PC-9 (cell line): ENCODE measurements around the gene RXFP2. TPM values are rescaled to one million over a fixed set of nuclear protein-coding genes. Genes with fewer than 3 reads are reported as not detected.

Experiments used
- BruUV-seq: library from RNA; stranded (reverse); fragments of 400-500 nt; replicated peaks from 2 replicates; lab custom pipeline; 2021; lab: Mats Ljungman, UMichigan
- CTCF ChIA-PET: fragments of 300-600 bp; sonication (Branson Sonifier 250); formaldehyde crosslinking; loops from one replicate; lab custom pipeline; 2022; ENCODE audit warnings: antibody characterized with exemption; lab: Charles Lee
- POLR2A ChIA-PET: fragments of 300-600 bp; sonication (Branson Sonifier 250); formaldehyde crosslinking; loops from one replicate; lab custom pipeline; 2022; ENCODE audit warnings: antibody characterized with exemption; ENCODE audit not compliant: unreplicated experiment; lab: Charles Lee
- DNase-seq, 2 experiments: peaks; one replicate each; pipeline versions ENCODE4 v3.0.0 to v3.0.0-alpha.2; 2015 to 2022; ENCODE audit warnings: mixed read lengths in 1 of 2
- H2AFZ ChIP-seq: fragments of 200-600 bp; sonication (generic); 2 replicates; pipeline ENCODE4 v1.8.1; 2017; ENCODE audit warnings: antibody characterized with exemption
- H3F3A ChIP-seq: fragments of 200-600 bp; sonication (generic); 2 replicates; pipeline ENCODE4 v1.8.1; 2017; ENCODE audit warnings: antibody characterized with exemption, mild to moderate bottlenecking, low read depth; ENCODE audit not compliant: insufficient read depth
- H3K27ac ChIP-seq: fragments of 200-600 bp; sonication (generic); 2 replicates; pipeline ENCODE4 v1.6.1; 2016; ENCODE audit warnings: mixed run types
- H3K27me3 ChIP-seq: fragments of 200-600 bp; sonication (generic); 2 replicates; pipeline ENCODE4 v1.6.1; 2016; ENCODE audit warnings: low read depth, mixed run types; ENCODE audit not compliant: insufficient read depth
- H3K36me3 ChIP-seq: fragments of 200-600 bp; sonication (generic); 2 replicates; pipeline ENCODE4 v1.6.1; 2016; ENCODE audit warnings: low read depth, mixed run types
- H3K4me1 ChIP-seq: fragments of 200-600 bp; sonication (generic); replicated peaks from 2 replicates; pipeline ENCODE4 v1.6.1; 2016; ENCODE audit warnings: mixed run types; ENCODE audit not compliant: insufficient read depth
- H3K4me2 ChIP-seq: fragments of 200-600 bp; sonication (generic); 2 replicates; pipeline ENCODE4 v1.6.1; 2017; ENCODE audit warnings: mixed run types
- H3K4me3 ChIP-seq: fragments of 200-600 bp; sonication (generic); 2 replicates; pipeline ENCODE4 v1.6.1; 2016; ENCODE audit warnings: mixed run types
- H3K79me2 ChIP-seq: fragments of 200-600 bp; sonication (generic); 2 replicates; pipeline ENCODE4 v1.6.1; 2017; ENCODE audit warnings: low read depth, mixed run types
- H3K9me2 ChIP-seq: fragments of 200-600 bp; sonication (generic); 2 replicates; pipeline ENCODE4 v1.8.1; 2017; ENCODE audit warnings: mild to moderate bottlenecking; ENCODE audit not compliant: insufficient read depth
- H3K9me3 ChIP-seq: fragments of 200-600 bp; sonication (generic); 2 replicates; pipeline ENCODE4 v1.8.1; 2016; ENCODE audit warnings: low read depth; ENCODE audit not compliant: insufficient read depth
- H4K20me1 ChIP-seq: fragments of 200-600 bp; sonication (generic); 2 replicates; pipeline ENCODE4 v1.8.1; 2017; ENCODE audit not compliant: insufficient read depth
- CTCF ChIP-seq: fragments of 200-600 bp; sonication (generic); conservative IDR thresholded peaks from 2 replicates; pipeline ENCODE4 v1.6.1; 2017; ENCODE audit warnings: mixed run types, antibody characterized with exemption, mild to moderate bottlenecking, moderate library complexity
- EZH2 ChIP-seq: fragments of 200-600 bp; sonication (generic); IDR thresholded peaks from 2 replicates; pipeline ENCODE4 v1.8.0; 2017; ENCODE audit warnings: antibody characterized with exemption, low read depth
- intact Hi-C: fragments of 100-400 bp; cut with micrococcal nuclease; formaldehyde crosslinking; loops from one replicate; pipeline ENCODE4 v1.10.0; 2022; ENCODE audit not compliant: unreplicated experiment
- total RNA-seq: library from RNA; stranded (reverse); gene quantifications from 2 replicates; pipeline ENCODE4 v1.2.3, GENCODE V29; 2021

The RXFP2 gene
- total RNA-seq, 1 experiment from 2014 or later, result not detected

DNA sequence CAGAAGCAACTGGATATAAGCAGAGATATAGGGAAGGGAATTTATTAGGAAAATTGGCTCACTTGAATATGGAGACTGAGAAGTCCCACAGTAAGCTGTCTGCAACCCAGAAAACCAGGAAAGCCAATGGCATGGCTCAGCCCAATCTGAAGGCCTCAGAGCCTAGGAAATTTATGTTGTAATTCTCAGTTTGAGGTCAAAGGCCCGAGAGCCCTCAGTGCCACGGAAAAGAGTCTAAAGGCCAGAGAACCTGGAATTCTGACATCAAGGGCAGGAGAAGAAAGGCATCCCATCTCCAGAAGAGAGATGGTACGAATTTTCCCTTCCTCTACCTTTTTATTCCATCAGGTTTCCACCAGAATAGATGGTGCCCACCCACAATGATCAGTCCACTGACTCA, 20.1 kb upstream of the RXFP2 start:
- Histone ChIP-seq H2AFZ (no peak overlapping the region), H3K9me3 (no peaks in the 10 kb centered on the region), H3K36me3 (no peaks in the 10 kb centered on the region), H3K27ac (no peak overlapping the region), H3K9me2 (no peaks in the 10 kb centered on the region), H3K4me3 (no peak overlapping the region), H3F3A (no peaks in the 10 kb centered on the region), H3K79me2 (no peaks in the 10 kb centered on the region), H3K27me3 (peaks cover 18% of the 10 kb centered on the region), H3K4me2 (no peak overlapping the region), H3K4me1 (no peaks in the 10 kb centered on the region), H4K20me1 (no peaks in the 10 kb centered on the region)
- BruUV-seq, result no TSS peak
- intact Hi-C loops, result no loop called here
- POLR2A ChIA-PET, result no interaction called here
- CTCF ChIA-PET, result no interaction called here
- TF ChIP-seq CTCF (no peak), EZH2 (no peak)
- no peak for DNase-seq

GRCh38 chr13:31722673-31723072, 16.7 kb upstream of the RXFP2 start:
- no peaks in the 10 kb centered on the region for H3K79me2 ChIP-seq
- BruUV-seq, result no TSS peak
- H3K9me3 ChIP-seq, result no peaks in the 10 kb centered on the region
- no peak for DNase-seq
- H3K4me1 ChIP-seq, result no peaks in the 10 kb centered on the region
- no peaks in the 10 kb centered on the region for H3K9me2 ChIP-seq
- H4K20me1 ChIP-seq, result no peaks in the 10 kb centered on the region
- no peak overlapping the region for H3K4me2 ChIP-seq
- no peaks in the 10 kb centered on the region for H3K36me3 ChIP-seq
- no peaks in the 10 kb centered on the region for H3F3A ChIP-seq
- no peak overlapping the region for H3K4me3 ChIP-seq
- no peak overlapping the region for H3K27ac ChIP-seq
- no peak overlapping the region for H2AFZ ChIP-seq
- intact Hi-C loops, result no loop called here
- ChIA-PET POLR2A (no interaction called here), CTCF (no interaction called here)
- no peak for TF ChIP-seq EZH2
- TF ChIP-seq CTCF, result no peak
- H3K27me3 ChIP-seq, result peaks cover 21% of the 10 kb centered on the region

- Histone ChIP-seq H3K9me2 (no peaks in the 10 kb centered on the region), H3K4me1 (no peaks in the 10 kb centered on the region), H3K79me2 (no peaks in the 10 kb centered on the region), H3K4me3 (no peak overlapping the region), H2AFZ (no peak overlapping the region), H3K36me3 (no peaks in the 10 kb centered on the region), H3K27ac (no peak overlapping the region), H3K27me3 (peaks cover 13% of the 10 kb centered on the region), H3F3A (no peaks in the 10 kb centered on the region), H4K20me1 (no peaks in the 10 kb centered on the region), H3K4me2 (no peak overlapping the region), H3K9me3 (no peaks in the 10 kb centered on the region)
- no peak for DNase-seq
- POLR2A ChIA-PET, result no interaction called here
- no peak for TF ChIP-seq EZH2
- TF ChIP-seq CTCF, result no peak
- CTCF ChIA-PET, result no interaction called here
- intact Hi-C loops, result no loop called here
- no TSS peak for BruUV-seq
These were observed 13.5 kb upstream of the RXFP2 start for GRCh38 chr13:31725841-31726240.
